Liver (tissue), 3 donors: Measurements from ENCODE around the gene OCA2.

Source experiments
- JUND ChIP-seq, 2 donors: IDR thresholded peaks; 2 replicates each; pipeline ENCODE4 v1.6.1; 2016; ENCODE audit warnings: antibody characterized with exemption in 2 of 2
- TF ChIP-seq, protein P1 (sequence below): fragments of 150-350 bp; IDR thresholded peaks from 2 replicates; pipeline ENCODE4 v1.5.1; 2017; ENCODE audit warnings: improper control_type of control experiment, low read depth, low read length; ENCODE audit not compliant: missing input control
- donor health status: healthy.
- donor health status: healthy.

GRCh38 chr15:27989427-27989826 lies 109.7 kb downstream of the OCA2 start:
- TF ChIP-seq, protein P1, sequence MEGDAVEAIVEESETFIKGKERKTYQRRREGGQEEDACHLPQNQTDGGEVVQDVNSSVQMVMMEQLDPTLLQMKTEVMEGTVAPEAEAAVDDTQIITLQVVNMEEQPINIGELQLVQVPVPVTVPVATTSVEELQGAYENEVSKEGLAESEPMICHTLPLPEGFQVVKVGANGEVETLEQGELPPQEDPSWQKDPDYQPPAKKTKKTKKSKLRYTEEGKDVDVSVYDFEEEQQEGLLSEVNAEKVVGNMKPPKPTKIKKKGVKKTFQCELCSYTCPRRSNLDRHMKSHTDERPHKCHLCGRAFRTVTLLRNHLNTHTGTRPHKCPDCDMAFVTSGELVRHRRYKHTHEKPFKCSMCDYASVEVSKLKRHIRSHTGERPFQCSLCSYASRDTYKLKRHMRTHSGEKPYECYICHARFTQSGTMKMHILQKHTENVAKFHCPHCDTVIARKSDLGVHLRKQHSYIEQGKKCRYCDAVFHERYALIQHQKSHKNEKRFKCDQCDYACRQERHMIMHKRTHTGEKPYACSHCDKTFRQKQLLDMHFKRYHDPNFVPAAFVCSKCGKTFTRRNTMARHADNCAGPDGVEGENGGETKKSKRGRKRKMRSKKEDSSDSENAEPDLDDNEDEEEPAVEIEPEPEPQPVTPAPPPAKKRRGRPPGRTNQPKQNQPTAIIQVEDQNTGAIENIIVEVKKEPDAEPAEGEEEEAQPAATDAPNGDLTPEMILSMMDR: no peak
- TF ChIP-seq JUND (IDR thresholded peaks at IDR 0.05): no peak
